Thymus (tissue), 11 donors: ENCODE measurements around the gene ALG3. TPM values are rescaled to one million over a fixed set of nuclear protein-coding genes. Genes with fewer than 3 reads are reported as not detected.

ENCODE experiments used
- DNase-seq, 9 donors: peaks; one replicate each; pipeline ENCODE4 v3.0.0-alpha.2; 2013; ENCODE audit warnings: low spot score in 9 of 9, low read depth in 6 of 9, missing footprints in 1 of 9
- H3K27ac ChIP-seq, 2 donors: one replicate each; pipeline ENCODE4 v1.5.1; 2013; ENCODE audit warnings: control low read depth in 1 of 2, low read depth in 1 of 2, low read length in 1 of 2, mild to moderate bottlenecking in 1 of 2, moderate library complexity in 1 of 2
- H3K27me3 ChIP-seq, 2 donors: one replicate each; pipeline ENCODE4 v1.5.1; 2013; ENCODE audit warnings: low read length in 1 of 2; ENCODE audit not compliant: control insufficient read depth in 2 of 2, insufficient read depth in 1 of 2
- H3K36me3 ChIP-seq, 2 donors: one replicate each; pipeline ENCODE4 v1.5.1; 2013; ENCODE audit warnings: low read length in 1 of 2, mild to moderate bottlenecking in 1 of 2, moderate library complexity in 1 of 2; ENCODE audit not compliant: control insufficient read depth in 2 of 2, insufficient read depth in 2 of 2
- H3K4me1 ChIP-seq, 2 donors: one replicate each; pipeline ENCODE4 v1.5.1; 2013; ENCODE audit warnings: low read length in 2 of 2; ENCODE audit not compliant: control insufficient read depth in 2 of 2, insufficient read depth in 2 of 2
- H3K4me3 ChIP-seq, 2 donors: one replicate each; pipeline ENCODE4 v1.5.1; 2013; ENCODE audit warnings: low read length in 2 of 2, control low read depth in 1 of 2, mild to moderate bottlenecking in 1 of 2
- H3K9me3 ChIP-seq, 2 donors: one replicate each; pipeline ENCODE4 v1.5.1; 2013; ENCODE audit warnings: low read length in 1 of 2, mild to moderate bottlenecking in 1 of 2; ENCODE audit not compliant: control insufficient read depth in 2 of 2, insufficient read depth in 1 of 2
- WGBS: extraction: QIAGEN DNeasy Blood & Tissue Kit; methylation state at CpG from one replicate; pipeline ENCODE4 v1.1.7; 2013; 5-methylcytosine and 5-hydroxymethylcytosine counted together
- polyA plus RNA-seq: library from polyadenylated mRNA; stranded (reverse); fragments of 200-250 nt; gene quantifications from one replicate; pipeline ENCODE4 v1.2.3, GENCODE V29; 2013
- total RNA-seq: library from RNA; stranded (reverse); fragments of 120-200 nt; gene quantifications from one replicate; pipeline ENCODE4 v1.2.4, GENCODE V29; 2013
- donor health status: healthy.

The ALG3 gene
- total and polyA plus RNA-seq, 2 donors, result 12.6 to 16.6 TPM

- 94% methylated on average over 8 of the region's 8 CpGs for WGBS
- Histone ChIP-seq H3K27me3 (peaks cover 0 to 19% of the 10 kb centered on the region in 2 donors), H3K4me1 (no peaks in the 10 kb centered on the region), H3K9me3 (no peaks in the 10 kb centered on the region), H3K27ac (no peak overlapping the region), H3K36me3 (peaks cover 21 to 26% of the 10 kb centered on the region in 2 donors), H3K4me3 (no peak overlapping the region)
- no peak for DNase-seq
Observed at GRCh38 chr3:184239221-184239620, 9.5 kb downstream of the ALG3 start.

- DNase-seq, result no peak
- 92% methylated on average over 13 of the region's 13 CpGs for WGBS
- Histone ChIP-seq H3K27ac (no peak overlapping the region), H3K27me3 (peaks cover 1 to 28% of the 10 kb centered on the region in 2 donors), H3K9me3 (no peaks in the 10 kb centered on the region), H3K4me1 (no peaks in the 10 kb centered on the region), H3K4me3 (no peak overlapping the region), H3K36me3 (peaks cover 13 to 18% of the 10 kb centered on the region in 2 donors)
Observed at GRCh38 chr3:184238246-184238818, 10.4 kb downstream of the ALG3 start.

- Histone ChIP-seq H3K4me1 (no peaks in the 10 kb centered on the region), H3K27ac (no peak overlapping the region), H3K27me3 (peaks cover 7 to 33% of the 10 kb centered on the region in 2 donors), H3K4me3 (no peak overlapping the region), H3K36me3 (peaks cover 7 to 14% of the 10 kb centered on the region in 2 donors), H3K9me3 (no peaks in the 10 kb centered on the region)
- WGBS, result 22% methylated on average over 1 of the region's 1 CpG
- DNase-seq, result no peak
Observed at GRCh38 chr3:184237807-184238206, 11.0 kb downstream of the ALG3 start.

GRCh38 chr3:184237211-184237610 is 11.6 kb downstream of the ALG3 start:
- H3K27me3 ChIP-seq, result peaks cover 12 to 39% of the 10 kb centered on the region in 2 donors
- no peaks in the 10 kb centered on the region for H3K9me3 ChIP-seq
- WGBS, result 96% methylated on average over 7 of the region's 7 CpGs
- no peak overlapping the region for H3K4me3 ChIP-seq
- H3K27ac ChIP-seq, result no peak overlapping the region
- no peaks in the 10 kb centered on the region for H3K4me1 ChIP-seq
- DNase-seq, result no peak
- H3K36me3 ChIP-seq, result peaks cover 1 to 8% of the 10 kb centered on the region in 2 donors

GRCh38 chr3:184236636-184237035 is 12.1 kb downstream of the ALG3 start:
- WGBS, result 95% methylated on average over 3 of the region's 3 CpGs
- no peak for DNase-seq
- Histone ChIP-seq H3K27ac (no peak overlapping the region), H3K27me3 (peaks cover 18 to 45% of the 10 kb centered on the region in 2 donors), H3K4me3 (no peak overlapping the region), H3K9me3 (no peaks in the 10 kb centered on the region), H3K36me3 (peaks cover 0 to 5% of the 10 kb centered on the region in 2 donors), H3K4me1 (no peaks in the 10 kb centered on the region)

- Histone ChIP-seq H3K4me3 (no peak overlapping the region), H3K9me3 (peaks cover 0 to 2% of the 10 kb centered on the region in 2 donors), H3K27ac (no peak overlapping the region), H3K4me1 (no peaks in the 10 kb centered on the region), H3K36me3 (no peaks in the 10 kb centered on the region), H3K27me3 (peaks cover 24 to 49% of the 10 kb centered on the region in 2 donors)
- 84% methylated on average over 14 of the region's 14 CpGs for WGBS
- DNase-seq, result no peak
Observed at GRCh38 chr3:184236033-184236410, 12.7 kb downstream of the ALG3 start.

- Histone ChIP-seq H3K27ac (no peak overlapping the region), H3K4me1 (no peaks in the 10 kb centered on the region), H3K9me3 (peaks cover 0 to 4% of the 10 kb centered on the region in 2 donors), H3K4me3 (no peak overlapping the region), H3K36me3 (no peaks in the 10 kb centered on the region), H3K27me3 (peaks cover 28 to 51% of the 10 kb centered on the region in 2 donors)
- DNase-seq, result no peak
- 92% methylated on average over 4 of the region's 4 CpGs for WGBS
Observed at GRCh38 chr3:184235381-184236032, 13.3 kb downstream of the ALG3 start.

GRCh38 chr3:184234671-184235380 is 13.9 kb downstream of the ALG3 start:
- 95% methylated on average over 19 of the region's 19 CpGs for WGBS
- Histone ChIP-seq H3K36me3 (no peaks in the 10 kb centered on the region), H3K4me1 (peaks cover 1 to 3% of the 10 kb centered on the region in 2 donors), H3K27me3 (peaks cover 34 to 57% of the 10 kb centered on the region in 2 donors), H3K4me3 (no peak overlapping the region), H3K9me3 (peaks cover 0 to 4% of the 10 kb centered on the region in 2 donors), H3K27ac (no peak overlapping the region)
- no peak for DNase-seq

GRCh38 chr3:184234224-184234623 is 14.5 kb downstream of the ALG3 start:
- H3K4me3 ChIP-seq, result no peak overlapping the region
- DNase-seq, result no peak
- 68% methylated on average over 4 of the region's 4 CpGs for WGBS
- H3K27ac ChIP-seq, result no peak overlapping the region
- peaks cover 0 to 4% of the 10 kb centered on the region in 2 donors for H3K9me3 ChIP-seq
- peaks cover 39 to 63% of the 10 kb centered on the region in 2 donors for H3K27me3 ChIP-seq
- peaks cover 4 to 7% of the 10 kb centered on the region in 2 donors for H3K4me1 ChIP-seq
- no peaks in the 10 kb centered on the region for H3K36me3 ChIP-seq
